HT1080 (cell line): ENCODE results near the gene DHX9. TPM values are rescaled to one million over a fixed set of nuclear protein-coding genes. Genes with fewer than 3 reads are reported as not detected.

Experiments
- DNase-seq: peaks from one replicate; pipeline ENCODE4 v3.0.0-alpha.2; 2015; ENCODE audit warnings: low read depth
- total RNA-seq: library from RNA; depleted of rRNA; stranded (reverse); fragments of >200 nt; shearing (Covaris generic); gene quantifications from 2 replicates; pipeline ENCODE4 v1.2.3, GENCODE V29; 2014

The DHX9 gene
- total RNA-seq, 1 experiment from 2014 or later = 201 TPM

GRCh38 chr1:182835806-182836205 is 3.3 kb upstream of the DHX9 start:
- peak; percentile 49 for DNase-seq

- DNase-seq = peak; percentile 14
Observed at GRCh38 chr1:182841368-182841988, 2.3 kb downstream of the DHX9 start.

DNA sequence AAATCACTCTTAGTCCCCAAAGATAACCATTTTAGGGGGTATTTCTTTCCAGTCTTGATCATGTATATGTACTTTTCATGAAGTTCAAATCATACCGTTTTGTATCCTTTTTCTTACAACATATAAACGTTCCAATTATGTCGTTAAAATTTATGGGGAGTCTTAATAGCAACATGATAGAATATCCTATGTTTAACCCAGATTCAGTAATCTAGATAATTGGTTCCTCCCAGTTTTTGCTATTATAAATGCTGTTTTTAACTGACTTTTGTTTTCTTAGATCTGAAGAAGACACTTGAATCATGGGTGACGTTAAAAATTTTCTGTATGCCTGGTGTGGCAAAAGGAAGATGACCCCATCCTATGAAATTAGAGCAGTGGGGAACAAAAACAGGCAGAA is 3.1 kb downstream of the DHX9 start:
- DNase-seq = no peak

GRCh38 chr1:182845379-182845778 is 6.2 kb downstream of the DHX9 start:
- no peak for DNase-seq

GRCh38 chr1:182845894-182846293 is 6.7 kb downstream of the DHX9 start:
- DNase-seq = no peak

- no peak for DNase-seq
Observed at GRCh38 chr1:182847105-182847504, 8.0 kb downstream of the DHX9 start.

GRCh38 chr1:182848736-182849135 is 9.6 kb downstream of the DHX9 start:
- DNase-seq = no peak

- no peak for DNase-seq
Observed at GRCh38 chr1:182850319-182850718, 11.2 kb downstream of the DHX9 start.

DNA sequence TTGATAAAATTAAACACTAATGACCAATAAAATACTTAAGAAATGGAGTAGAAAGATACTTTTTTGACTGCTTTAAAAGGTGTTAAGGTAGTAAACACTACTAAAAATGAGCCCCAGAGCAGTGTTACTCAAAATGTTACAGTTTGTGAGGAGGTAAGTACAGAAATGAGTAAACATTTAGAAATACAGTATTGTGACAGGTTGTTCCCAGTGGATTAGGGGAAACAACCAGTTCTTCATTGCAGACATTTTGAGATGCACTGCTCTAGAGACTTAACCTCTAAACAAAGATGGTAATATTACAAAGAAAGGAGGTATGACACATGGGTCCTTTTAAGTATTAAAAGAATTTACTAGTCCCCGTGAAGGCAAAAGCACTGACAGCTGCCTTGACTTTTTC is 12.7 kb downstream of the DHX9 start:
- DNase-seq = no peak

DNA sequence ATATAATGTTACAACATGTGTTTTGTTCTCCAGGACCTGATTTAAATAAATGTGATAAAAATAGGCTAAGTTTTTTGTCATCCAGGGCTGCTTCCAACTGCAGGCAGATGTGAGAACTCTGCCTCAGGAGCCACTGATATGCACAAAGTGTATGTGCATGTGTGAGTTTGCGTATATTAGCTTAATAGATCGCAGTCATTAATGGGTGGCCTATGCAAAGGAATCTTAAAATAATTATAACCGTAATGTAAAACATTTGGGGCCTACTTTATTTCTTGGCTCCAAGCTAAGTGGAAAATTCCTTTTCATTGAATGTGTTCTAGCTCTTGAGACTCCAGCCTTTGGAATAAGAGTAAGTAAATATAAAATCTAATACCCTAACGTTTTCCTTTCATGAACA is 16.8 kb downstream of the DHX9 start:
- no peak for DNase-seq

GRCh38 chr1:182857212-182857611 is 18.1 kb downstream of the DHX9 start:
- DNase-seq = no peak

- DNase-seq = no peak
Observed at GRCh38 chr1:182860658-182861057, 21.5 kb downstream of the DHX9 start.

DNA sequence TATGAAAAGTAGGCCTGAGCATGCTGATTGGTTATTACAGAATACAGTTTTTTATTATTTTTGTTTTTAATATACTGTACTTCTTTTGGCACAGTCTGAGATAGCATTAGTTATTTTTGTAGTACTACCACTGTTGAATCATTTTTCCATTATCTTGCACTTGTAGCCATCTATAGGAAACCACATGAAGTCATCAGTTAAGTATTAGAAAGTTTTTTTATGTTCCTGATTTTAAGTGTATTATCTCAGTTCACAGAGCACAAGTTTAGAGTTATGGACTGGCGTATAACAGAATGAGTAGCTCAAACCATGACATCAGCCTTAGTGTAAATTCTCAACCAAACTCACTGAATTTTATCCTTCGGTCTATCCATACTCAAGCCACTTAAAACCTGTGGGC is 22.8 kb downstream of the DHX9 start:
- DNase-seq = no peak

DNA sequence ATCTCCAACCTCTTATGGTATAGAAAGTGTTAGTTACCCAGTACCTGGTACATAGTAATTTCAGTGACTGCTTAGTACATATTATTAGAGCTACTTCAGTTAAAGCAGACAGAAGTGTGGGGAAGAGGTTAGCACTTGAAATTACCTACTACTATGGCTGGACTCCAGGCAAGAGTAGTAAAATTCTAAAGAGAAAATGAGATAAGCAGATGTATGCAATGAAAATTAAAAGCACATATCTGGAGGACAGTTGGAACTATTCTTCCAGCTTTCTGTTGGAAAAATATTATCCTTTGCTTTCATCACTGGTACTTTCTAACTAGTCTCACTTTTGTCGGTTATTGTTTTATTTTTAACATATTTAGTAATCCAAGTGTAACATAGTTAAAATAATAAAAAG is 23.7 kb downstream of the DHX9 start:
- no peak for DNase-seq

GRCh38 chr1:182863940-182864339 is 24.8 kb downstream of the DHX9 start:
- no peak for DNase-seq

GRCh38 chr1:182867861-182868260 is 28.7 kb downstream of the DHX9 start:
- DNase-seq = no peak

DNA sequence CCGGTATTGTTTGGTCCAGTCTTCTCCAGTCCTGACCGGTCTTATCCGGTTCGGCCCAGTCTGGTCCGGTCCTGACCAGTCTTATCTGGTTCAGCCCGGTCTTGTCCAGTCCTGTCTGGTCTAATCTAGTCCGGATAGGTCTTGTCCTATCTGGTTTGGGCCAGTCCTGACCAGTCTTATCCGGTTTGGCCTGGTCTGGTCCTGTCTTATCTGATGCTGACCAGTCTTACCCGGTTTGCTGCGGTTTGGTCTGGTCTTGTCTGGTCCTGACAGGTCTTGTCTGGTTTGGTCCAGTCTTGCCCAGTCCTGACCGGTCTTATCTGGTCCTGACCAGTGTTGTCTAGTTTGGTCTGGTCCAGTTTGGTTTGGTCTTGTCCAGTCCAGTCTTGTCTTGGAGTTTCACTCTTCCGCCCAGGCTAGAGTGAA is 30.1 kb downstream of the DHX9 start:
- DNase-seq = no peak

GRCh38 chr1:182872881-182873280 is 33.7 kb downstream of the DHX9 start:
- no peak for DNase-seq

GRCh38 chr1:182875889-182876288 is 36.7 kb downstream of the DHX9 start:
- no peak for DNase-seq

DNA sequence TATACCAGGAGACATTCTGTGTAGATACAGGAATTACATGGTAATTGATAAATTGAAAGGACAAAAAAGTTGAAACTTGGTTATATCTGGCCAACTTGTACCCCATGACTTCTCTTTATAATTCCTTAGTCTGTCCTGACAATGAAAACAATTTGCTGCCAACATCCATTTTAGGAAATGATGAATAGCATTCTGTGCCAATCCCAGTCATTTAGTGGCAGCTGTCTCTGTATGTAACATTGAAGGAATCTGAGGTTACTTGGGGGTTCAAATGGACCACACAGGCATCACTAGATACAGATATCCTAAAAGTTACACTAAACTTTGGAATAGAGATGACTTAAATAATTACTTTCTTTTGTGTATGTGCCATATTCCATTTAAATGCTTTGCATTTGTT is 38.2 kb downstream of the DHX9 start:
- DNase-seq = no peak

DNA sequence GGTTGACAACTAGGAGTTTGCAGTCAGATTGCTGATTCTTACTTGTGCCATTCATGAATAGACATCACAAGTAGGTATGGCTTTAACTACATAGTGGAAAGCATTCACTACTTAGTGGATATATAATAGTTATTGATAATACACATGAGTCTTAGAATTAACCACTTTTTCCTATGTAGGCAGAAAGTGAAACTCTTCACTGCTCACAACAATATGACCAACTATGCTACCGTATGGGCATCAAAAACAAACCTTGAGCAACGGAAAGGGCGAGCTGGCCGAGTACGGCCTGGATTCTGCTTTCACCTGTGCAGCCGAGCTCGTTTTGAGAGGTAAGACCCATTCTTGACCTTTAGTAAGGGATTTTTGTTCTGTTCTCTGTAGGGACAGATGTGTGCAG is 38.7 kb downstream of the DHX9 start:
- no peak for DNase-seq

GRCh38 chr1:182884872-182885271 is 45.7 kb downstream of the DHX9 start:
- DNase-seq = no peak

- DNase-seq = no peak
Observed at GRCh38 chr1:182885591-182885990, 46.4 kb downstream of the DHX9 start.

GRCh38 chr1:182886985-182887384 is 47.8 kb downstream of the DHX9 start:
- DNase-seq = no peak
